Adrenal gland (tissue), 12 donors: ENCODE results near the gene MKNK1. TPM values are rescaled to one million over a fixed set of nuclear protein-coding genes. Genes with fewer than 3 reads are reported as not detected.

Experiments used
- DNase-seq, 7 donors: peaks; one replicate each; pipeline ENCODE4 v3.0.0-alpha.2; 2019 to 2020
- H3K27ac ChIP-seq, 5 donors: fragments of 200-600 bp; sonication (generic) in 4 of 5; 1 replicate in 3 of 5; 2 replicates in 2 of 5; pipeline versions ENCODE4 v1.5.1 to v1.8.0; 2016 to 2020; ENCODE audit warnings: mild to moderate bottlenecking in 1 of 5
- H3K27me3 ChIP-seq: fragments of 200-600 bp; 2 replicates; pipeline ENCODE4 v1.8.0; 2021
- H3K36me3 ChIP-seq, 2 donors: fragments of 200-600 bp; replicated peaks in 1 of 2; 1 replicate in 1 of 2; 2 replicates in 1 of 2; pipeline versions ENCODE4 v1.5.1 to v1.8.0; 2018 to 2022
- H3K4me1 ChIP-seq, 2 donors: fragments of 200-600 bp; replicated peaks in 1 of 2; 1 replicate in 1 of 2; 2 replicates in 1 of 2; pipeline versions ENCODE4 v1.5.1 to v1.8.0; 2018 to 2021
- H3K4me3 ChIP-seq, 4 donors: fragments of 200-600 bp; sonication (generic) in 3 of 4; one replicate each; pipeline ENCODE4 v1.5.1; 2016 to 2018
- H3K9me3 ChIP-seq, 3 donors: fragments of 200-600 bp; sonication (generic) in 1 of 3; replicated peaks in 1 of 3; 1 replicate in 2 of 3; 2 replicates in 1 of 3; pipeline versions ENCODE4 v1.5.1 to v1.8.0; 2016 to 2021
- CTCF ChIP-seq, 6 experiments: fragments of 450-650 bp in 4 of 6; fragments of 200-600 bp in 2 of 6; sonication (generic) in 1 of 6; IDR thresholded peaks; 1 replicate in 5 of 6; 2 replicates in 1 of 6; pipeline versions ENCODE4 v1.5.1 to v1.8.0; 2016 to 2021; ENCODE audit warnings: antibody characterized with exemption in 6 of 6, mild to moderate bottlenecking in 2 of 6, moderate library complexity in 1 of 6
- POLR2A ChIP-seq, 2 donors: fragments of 450-650 bp; IDR thresholded peaks; one replicate each; pipeline ENCODE4 v1.6.1; 2017; ENCODE audit warnings: antibody characterized with exemption in 2 of 2, mild to moderate bottlenecking in 2 of 2, moderate library complexity in 1 of 2
- WGBS, 4 donors: extraction: QIAGEN DNeasy Blood & Tissue Kit in 2 of 4; methylation state at CpG; one replicate each; pipeline versions ENCODE4 v1.1.5 to v1.1.7; 2013 to 2017; 5-methylcytosine and 5-hydroxymethylcytosine counted together
- intact Hi-C, 2 donors: fragments of 100-400 bp; cut with DNase I; formaldehyde crosslinking; loops; one replicate each; pipeline versions ENCODE4 v1.14.1 to v1.15.0; 2022 to 2023
- polyA plus RNA-seq, 3 donors: library from polyadenylated mRNA; stranded (reverse); fragments of 200-250 nt in 2 of 3; fragments of 350-450 nt in 1 of 3; fragmentation: Illumina TruSeq in 1 of 3; extraction: RNeasy Lipid Tissue Mini Kit (QIAGEN cat#74804) in 1 of 3; gene quantifications; one replicate each; pipeline ENCODE4 v1.2.3, GENCODE V29; 2013 to 2014
- total RNA-seq, 9 donors: library from RNA; depleted of rRNA in 4 of 9; stranded (reverse); fragments of >200 nt in 4 of 9; fragments of 120-200 nt in 1 of 9; fragmentation: NEBNext Ultra II Directional in 1 of 9; extraction: Animal tissue kit (Norgen Biotek cat#: 25700) in 1 of 9; gene quantifications; one replicate each; pipeline versions ENCODE4 v1.1.0 to v1.2.4, GENCODE V29; 2013 to 2023
- donor health status: healthy with polysubstance abuse.
- donor health status: Bipolar disorder and iron deficiency.
- donor health status: DM: yes; HTN: yes; CAD: no.
- donor health status: DM: no; HTN: no; CAD: no.
- donor health status: DM: no; HTN: no; CAD: no.
- donor health status: DM: yes; HTN: yes; CAD: no.

MKNK1 gene
- total and polyA plus RNA-seq, 12 donors = 29.6 to 83.0 (median 46.5) TPM

DNA sequence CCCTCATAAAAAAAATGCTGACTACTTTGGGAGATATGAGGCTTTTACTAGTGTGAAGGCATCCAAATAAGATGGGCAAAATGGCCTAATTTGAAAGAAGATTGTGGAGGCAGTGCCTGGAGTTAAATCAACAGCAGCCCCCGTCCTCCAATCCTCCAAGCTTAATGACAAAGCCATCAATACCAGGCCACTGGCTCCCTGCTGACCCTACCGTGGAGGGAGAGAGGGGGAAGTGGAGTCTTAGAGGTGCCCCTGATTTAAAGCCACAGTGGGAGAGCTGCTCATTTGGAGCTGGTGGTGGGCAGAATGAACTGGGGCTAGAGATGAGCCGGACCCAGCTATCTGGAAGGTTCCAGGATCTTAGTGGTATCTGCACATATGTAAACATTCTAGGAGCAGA is 28.3 kb downstream of the MKNK1 start:
- H3K4me1 ChIP-seq = peaks cover 0 to 2% of the 10 kb centered on the region in 2 donors
- TF ChIP-seq POLR2A (IDR thresholded peaks at IDR 0.05) (no peak), CTCF (IDR thresholded peaks at IDR 0.05) (no peak)
- no peaks in the 10 kb centered on the region for H3K27me3 ChIP-seq
- intact Hi-C loops = no loop called here
- WGBS, 4 donors = 89 to 95% (median 92%) methylated on average over 2 to 3 of the region's 3 CpGs
- peaks cover 0 to 53% of the 10 kb centered on the region in 2 donors for H3K36me3 ChIP-seq
- no peak overlapping the region for H3K4me3 ChIP-seq
- no peak overlapping the region for H3K27ac ChIP-seq
- DNase-seq = no peak
- no peaks in the 10 kb centered on the region for H3K9me3 ChIP-seq

DNA sequence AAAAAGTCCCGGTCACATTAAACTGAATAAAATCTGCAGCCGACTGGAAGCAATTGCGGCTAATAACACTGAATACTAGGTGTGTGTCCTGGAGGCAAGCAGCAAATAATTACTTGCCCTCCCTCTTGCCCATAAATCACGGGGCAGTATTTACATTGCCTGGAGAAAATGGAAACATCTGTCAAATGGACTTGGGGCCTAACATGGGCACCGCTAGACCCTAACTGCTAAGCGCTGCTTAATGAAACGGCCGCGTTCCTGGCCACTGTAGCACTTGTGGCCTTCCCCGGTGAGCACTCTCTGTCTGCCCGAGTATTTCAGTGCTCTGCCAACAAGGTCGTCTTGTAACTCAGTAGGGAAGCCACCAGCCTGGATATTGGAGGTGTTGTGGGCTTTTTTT is 28.8 kb downstream of the MKNK1 start:
- DNase-seq = no peak
- no peak for TF ChIP-seq CTCF (IDR thresholded peaks at IDR 0.05)
- no peak for TF ChIP-seq POLR2A (IDR thresholded peaks at IDR 0.05)
- Histone ChIP-seq H3K27ac (no peak overlapping the region), H3K4me3 (no peak overlapping the region), H3K27me3 (no peaks in the 10 kb centered on the region), H3K36me3 (peaks cover 0 to 51% of the 10 kb centered on the region in 2 donors), H3K4me1 (no peaks in the 10 kb centered on the region), H3K9me3 (no peaks in the 10 kb centered on the region)
- intact Hi-C loops = no loop called here
- 74 to 89% (median 82%) methylated on average over 12 of the region's 12 CpGs for WGBS, 4 donors

GRCh38 chr1:46571691-46572225 is 32.3 kb downstream of the MKNK1 start:
- H3K27ac ChIP-seq = no peak overlapping the region
- H3K9me3 ChIP-seq = no peaks in the 10 kb centered on the region
- H3K4me1 ChIP-seq = no peaks in the 10 kb centered on the region
- TF ChIP-seq POLR2A (IDR thresholded peaks at IDR 0.05) = no peak
- TF ChIP-seq CTCF (IDR thresholded peaks at IDR 0.05) = no peak
- no peaks in the 10 kb centered on the region for H3K27me3 ChIP-seq
- H3K36me3 ChIP-seq = peaks cover 0 to 36% of the 10 kb centered on the region in 2 donors
- no peak overlapping the region for H3K4me3 ChIP-seq
- 94 to 98% (median 95%) methylated on average over 6 of the region's 6 CpGs for WGBS, 4 donors
- intact Hi-C loops = no loop called here
- no peak for DNase-seq

- 71 to 81% (median 78%) methylated on average over 9 to 14 of the region's 14 CpGs for WGBS, 4 donors
- TF ChIP-seq POLR2A (IDR thresholded peaks at IDR 0.05) (no peak), CTCF (IDR thresholded peaks at IDR 0.05) (no peak)
- Histone ChIP-seq H3K4me1 (no peaks in the 10 kb centered on the region), H3K4me3 (no peak overlapping the region), H3K27ac (no peak overlapping the region), H3K36me3 (peaks cover 0 to 35% of the 10 kb centered on the region in 2 donors), H3K9me3 (no peaks in the 10 kb centered on the region), H3K27me3 (no peaks in the 10 kb centered on the region)
- intact Hi-C loops = no loop called here
- DNase-seq = peak in 1 of 7 donors; percentile 13
Measured at GRCh38 chr1:46569884-46570725, 34.0 kb downstream of the MKNK1 start.
